GM13976 (cell line): ENCODE results near the gene AUTS2.

Experiments
- DNase-seq: peaks from one replicate; pipeline ENCODE4 v3.0.0; 2012; ENCODE audit warnings: low spot score
- in situ Hi-C: fragments of 300-500 bp; cut with MboI; formaldehyde crosslinking; loops from one replicate; pipeline ENCODE4 v1.12.0; 2022; ENCODE audit warnings: low sequenced_read_pairs, mixed read lengths, inconsistent platforms; ENCODE audit not compliant: unreplicated experiment
- TF ChIP-seq, protein P1 (sequence below): IDR thresholded peaks from 2 replicates; pipeline ENCODE4 v1.5.1; 2012; ENCODE audit warnings: borderline replicate concordance, mild to moderate bottlenecking; ENCODE audit not compliant: insufficient read depth; ENCODE audit errors: extremely low read depth, missing control alignments, control extremely low read depth

Gene AUTS2

DNA sequence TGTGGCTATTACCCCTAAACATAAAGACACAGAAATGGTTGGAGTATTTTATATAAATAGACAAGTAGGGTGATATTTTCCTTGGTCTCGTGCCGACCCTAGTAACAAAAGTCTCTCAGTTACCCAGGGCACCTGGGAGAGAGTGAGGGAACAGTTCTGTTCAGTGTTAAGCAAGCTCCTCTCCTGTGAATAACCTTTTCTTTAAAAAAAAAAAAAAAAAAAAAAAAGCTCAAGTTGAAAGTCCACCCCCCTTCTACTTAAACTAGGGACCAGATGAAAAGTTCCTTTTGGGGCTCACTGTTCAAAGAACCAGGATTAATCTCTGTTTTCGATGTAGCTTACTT, 896.7 kb downstream of the AUTS2 start:
- TF ChIP-seq, protein P1, sequence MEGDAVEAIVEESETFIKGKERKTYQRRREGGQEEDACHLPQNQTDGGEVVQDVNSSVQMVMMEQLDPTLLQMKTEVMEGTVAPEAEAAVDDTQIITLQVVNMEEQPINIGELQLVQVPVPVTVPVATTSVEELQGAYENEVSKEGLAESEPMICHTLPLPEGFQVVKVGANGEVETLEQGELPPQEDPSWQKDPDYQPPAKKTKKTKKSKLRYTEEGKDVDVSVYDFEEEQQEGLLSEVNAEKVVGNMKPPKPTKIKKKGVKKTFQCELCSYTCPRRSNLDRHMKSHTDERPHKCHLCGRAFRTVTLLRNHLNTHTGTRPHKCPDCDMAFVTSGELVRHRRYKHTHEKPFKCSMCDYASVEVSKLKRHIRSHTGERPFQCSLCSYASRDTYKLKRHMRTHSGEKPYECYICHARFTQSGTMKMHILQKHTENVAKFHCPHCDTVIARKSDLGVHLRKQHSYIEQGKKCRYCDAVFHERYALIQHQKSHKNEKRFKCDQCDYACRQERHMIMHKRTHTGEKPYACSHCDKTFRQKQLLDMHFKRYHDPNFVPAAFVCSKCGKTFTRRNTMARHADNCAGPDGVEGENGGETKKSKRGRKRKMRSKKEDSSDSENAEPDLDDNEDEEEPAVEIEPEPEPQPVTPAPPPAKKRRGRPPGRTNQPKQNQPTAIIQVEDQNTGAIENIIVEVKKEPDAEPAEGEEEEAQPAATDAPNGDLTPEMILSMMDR, result no peak
- in situ Hi-C loops, result no loop called here
- no peak for DNase-seq

DNA sequence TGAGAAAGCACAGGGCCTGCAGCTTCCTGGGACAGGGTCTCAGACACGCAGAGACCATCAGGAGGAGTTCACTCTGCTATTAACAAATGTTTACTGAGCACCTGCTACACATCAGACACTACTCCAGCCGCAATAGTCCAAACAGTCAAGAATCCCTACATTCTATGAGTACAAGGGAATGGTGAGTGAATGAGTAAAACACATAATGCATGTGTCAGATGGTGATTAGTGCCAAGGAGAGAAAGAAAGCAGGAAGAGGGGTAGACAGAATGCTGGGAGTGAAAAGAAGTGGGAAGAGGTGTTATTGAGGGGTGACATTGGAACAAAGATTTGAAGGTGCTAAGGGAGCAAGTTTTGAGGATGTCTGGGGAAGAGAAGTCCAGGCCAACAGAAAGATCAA, 899.5 kb downstream of the AUTS2 start:
- TF ChIP-seq, protein P1, result no peak
- in situ Hi-C loops, result no loop called here
- no peak for DNase-seq

- TF ChIP-seq, protein P1, result no peak
- DNase-seq, result no peak
- in situ Hi-C loops, result no loop called here
These were observed 900.1 kb downstream of the AUTS2 start for GRCh38 chr7:70498232-70498992.

DNA sequence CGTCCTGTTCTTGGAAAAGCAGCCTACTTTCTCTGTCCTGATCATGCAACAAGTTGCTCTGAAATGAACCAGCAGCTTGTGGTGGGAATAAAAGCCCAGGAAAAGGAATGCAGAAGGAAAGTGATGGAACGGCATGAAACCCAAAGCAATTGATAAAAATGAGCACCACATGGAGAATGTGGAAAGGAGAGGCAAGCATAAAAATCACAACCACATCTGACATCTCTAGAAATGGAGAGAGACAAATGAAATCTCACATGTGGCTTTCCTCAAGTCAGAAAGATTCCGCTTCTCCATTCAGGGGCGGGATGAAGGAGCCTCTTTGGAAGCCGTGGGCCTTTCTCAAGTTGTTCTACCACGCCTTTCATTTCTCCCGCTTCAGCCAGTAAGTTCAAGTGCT, 902.0 kb downstream of the AUTS2 start:
- no peak for DNase-seq
- TF ChIP-seq, protein P1, result no peak
- in situ Hi-C loops, result no loop called here

GRCh38 chr7:70502117-70502863, 904.0 kb downstream of the AUTS2 start:
- TF ChIP-seq, protein P1, result no peak
- no peak for DNase-seq
- in situ Hi-C loops, result no loop called here

DNA sequence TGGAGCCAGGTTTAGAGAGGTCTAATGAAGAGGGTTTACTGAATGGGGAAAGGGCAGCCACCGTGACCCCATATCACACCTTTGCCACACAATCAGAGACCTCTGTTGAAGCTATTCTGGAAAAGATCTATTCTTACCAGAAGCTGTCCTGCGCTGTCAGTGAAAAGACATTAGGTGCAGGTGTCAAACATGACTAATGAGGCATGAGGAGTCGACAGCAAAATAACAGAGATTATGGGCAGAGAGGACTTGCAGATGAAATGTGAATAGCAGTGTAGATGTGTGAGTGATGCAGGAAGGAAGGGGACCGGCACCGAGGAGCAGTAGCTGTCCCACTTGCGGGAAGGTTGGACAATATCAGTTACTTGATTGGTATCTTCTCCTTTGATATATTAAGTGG, 906.0 kb downstream of the AUTS2 start:
- in situ Hi-C loops, result no loop called here
- no peak for DNase-seq
- TF ChIP-seq, protein P1, result no peak
